HG03558 (cell line): Measurements from ENCODE around the gene B9D1.
"Not testable (repeated sequence)": the region's sequence is repeated elsewhere in the genome, so short reads cannot be mapped to it uniquely, and the experiment has no call there.

Experiments
- ATAC-seq: cut with Tn5 transposase; IDR thresholded peaks from one replicate; pipeline ENCODE4 v1.9.1; 2021; ENCODE audit warnings: moderate number of reproducible peaks; ENCODE audit not compliant: unreplicated experiment; ENCODE audit errors: extremely low read depth

B9D1 gene

GRCh38 chr17:19361326-19361725 lies 1.2 kb downstream of the B9D1 start:
- ATAC-seq, result no peak

GRCh38 chr17:19360772-19361171 lies 1.8 kb downstream of the B9D1 start:
- no peak for ATAC-seq

- ATAC-seq, result no peak
Observed at GRCh38 chr17:19359856-19360255, 2.7 kb downstream of the B9D1 start.

DNA sequence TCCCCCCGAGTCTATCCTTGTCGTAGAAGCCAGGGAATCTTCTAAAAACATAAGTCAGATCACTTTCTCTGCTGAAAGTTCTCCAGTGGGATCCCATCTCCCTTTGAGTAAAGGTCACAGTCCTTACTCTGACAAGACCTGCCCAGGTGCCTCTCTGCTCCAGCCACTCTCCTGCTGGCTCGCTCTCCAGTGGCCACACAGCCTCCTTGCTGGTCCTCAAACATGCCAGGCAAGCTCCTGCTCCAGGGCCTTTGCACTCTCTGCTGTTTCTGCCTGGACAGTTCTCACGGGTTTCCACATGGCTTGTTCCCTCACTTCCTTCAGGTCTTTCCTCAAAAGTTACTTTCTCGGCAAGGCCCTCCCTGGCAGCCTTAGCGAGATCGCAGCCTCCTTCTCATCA lies 3.4 kb downstream of the B9D1 start:
- ATAC-seq, result no peak

- ATAC-seq, result no peak
Observed at GRCh38 chr17:19357761-19358160, 4.8 kb downstream of the B9D1 start.

DNA sequence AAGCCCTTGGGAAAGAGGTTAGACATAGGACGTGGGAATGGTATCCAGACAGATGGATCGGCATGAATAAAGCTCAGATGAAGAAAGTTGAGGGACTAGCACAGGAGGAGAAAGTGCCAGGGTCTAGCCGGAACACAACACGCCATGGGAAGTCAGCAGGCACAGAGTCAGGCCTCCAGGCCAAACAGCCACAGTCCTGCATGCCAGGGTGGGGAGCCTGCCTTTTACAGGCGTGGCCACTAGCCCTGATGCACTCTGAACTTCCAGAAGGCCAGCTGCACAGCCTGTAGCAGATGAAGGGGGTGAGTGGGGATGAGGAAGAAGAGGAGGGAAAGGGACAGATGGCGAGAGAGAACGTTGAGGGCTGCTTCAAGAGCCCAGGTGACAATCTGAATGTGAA lies 5.2 kb downstream of the B9D1 start:
- ATAC-seq, result no peak

- no peak for ATAC-seq
Observed at GRCh38 chr17:19354748-19355147, 7.8 kb downstream of the B9D1 start.

DNA sequence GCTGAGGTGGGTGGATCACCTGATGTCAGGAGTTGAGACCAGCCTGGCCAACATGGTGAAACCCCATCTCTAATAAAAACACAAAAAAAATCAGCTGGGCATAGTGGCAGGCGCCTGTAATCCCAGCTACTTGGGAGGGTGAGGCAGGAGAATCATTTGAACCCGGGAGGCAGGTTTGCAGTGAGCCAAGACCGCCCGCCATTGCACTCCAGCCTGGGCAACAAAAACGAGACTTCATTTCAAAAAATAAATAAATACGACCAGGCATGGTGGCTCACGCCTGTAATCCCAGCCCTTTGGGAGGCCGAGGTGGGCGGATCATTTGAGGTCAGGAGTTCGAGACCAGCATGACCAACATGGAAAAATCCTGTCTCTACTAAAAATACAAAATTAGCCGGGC lies 9.1 kb downstream of the B9D1 start:
- ATAC-seq, result not testable (repeated sequence)

DNA sequence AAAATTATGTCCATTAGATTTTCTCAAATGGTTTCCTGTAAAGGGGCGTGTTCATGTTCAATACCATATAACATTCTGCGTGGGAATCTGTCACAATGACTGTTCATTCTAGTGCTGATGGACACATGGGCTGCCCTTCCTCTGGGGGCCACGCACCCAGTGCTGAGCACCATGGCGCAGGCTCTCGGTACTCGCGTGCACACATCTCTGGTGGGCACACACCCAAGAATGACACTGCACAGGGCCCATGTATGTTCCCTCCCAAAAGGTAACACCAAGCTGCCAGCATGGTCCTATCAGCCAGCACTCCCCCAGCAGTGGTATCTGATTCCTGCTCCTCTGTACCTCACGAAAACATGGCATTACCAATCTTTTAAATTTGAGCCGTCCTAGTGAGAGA lies 13.7 kb downstream of the B9D1 start:
- ATAC-seq, result no peak

DNA sequence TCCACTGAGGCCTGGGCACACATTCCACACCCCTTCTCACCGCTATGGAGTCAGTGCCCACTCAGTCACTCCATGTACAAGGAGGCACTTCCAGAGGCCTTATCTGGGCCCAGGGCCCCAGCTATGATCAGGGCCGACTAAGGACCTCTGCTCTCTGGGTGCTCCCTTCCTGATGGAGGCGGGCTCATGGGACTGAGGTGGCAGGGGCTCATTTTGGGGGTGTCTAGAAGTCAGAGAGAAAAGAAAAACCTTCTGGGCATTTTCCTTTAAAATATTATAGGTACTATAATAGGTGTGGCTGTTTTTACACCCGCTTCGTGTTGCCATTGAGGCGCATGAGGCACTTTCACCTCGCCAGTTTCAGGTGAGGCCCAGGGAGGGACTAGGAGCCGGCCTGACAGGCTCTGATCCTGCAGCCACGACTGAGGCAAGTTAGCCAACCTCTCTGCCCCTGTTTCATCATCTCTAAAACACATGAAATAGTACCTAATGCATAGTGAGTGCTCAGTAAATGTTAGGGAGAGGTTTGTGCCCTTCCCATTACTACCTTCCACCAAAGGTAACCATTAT lies 14.4 kb downstream of the B9D1 start:
- no peak for ATAC-seq

- no peak for ATAC-seq
Observed at GRCh38 chr17:19347323-19348080, 15.0 kb downstream of the B9D1 start.

- ATAC-seq, result no peak
Observed at GRCh38 chr17:19346351-19347255, 15.9 kb downstream of the B9D1 start.

- no peak for ATAC-seq
Observed at GRCh38 chr17:19345486-19346350, 16.8 kb downstream of the B9D1 start.

GRCh38 chr17:19345067-19345460 lies 17.5 kb downstream of the B9D1 start:
- ATAC-seq, result no peak

GRCh38 chr17:19344311-19345066 lies 18.0 kb downstream of the B9D1 start:
- no peak for ATAC-seq

GRCh38 chr17:19343671-19344151 lies 18.8 kb downstream of the B9D1 start:
- no peak for ATAC-seq

- ATAC-seq, result no peak
Observed at GRCh38 chr17:19343256-19343630, 19.3 kb downstream of the B9D1 start.

GRCh38 chr17:19342611-19343255 lies 19.8 kb downstream of the B9D1 start:
- no peak for ATAC-seq
